HG03558 (cell line): ENCODE measurements around the gene TMEM109.

Experiments
- ATAC-seq: cut with Tn5 transposase; IDR thresholded peaks from one replicate; pipeline ENCODE4 v1.9.1; 2021; ENCODE audit warnings: moderate number of reproducible peaks; ENCODE audit not compliant: unreplicated experiment; ENCODE audit errors: extremely low read depth

TMEM109 gene

GRCh38 chr11:60960405-60960804 lies 46.4 kb downstream of the TMEM109 start:
- no peak for ATAC-seq

DNA sequence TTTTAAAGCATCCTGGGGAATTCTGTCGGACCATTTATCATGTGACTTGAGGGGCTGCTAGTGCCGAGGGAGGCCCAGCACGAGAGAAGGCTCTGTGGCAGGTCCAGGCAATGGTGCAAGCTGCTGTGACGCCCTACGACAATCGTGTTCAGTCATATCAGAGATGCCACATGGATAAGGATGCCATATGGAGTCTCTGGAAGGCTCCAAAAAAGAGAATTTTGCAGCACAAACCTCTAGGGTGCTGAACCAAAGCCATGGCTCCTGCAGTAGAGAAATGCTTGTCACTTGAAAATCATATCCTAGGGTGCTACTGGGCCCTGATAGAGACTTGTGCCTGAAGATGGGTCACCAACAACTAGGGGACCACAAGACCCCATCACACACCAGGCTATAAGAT lies 50.8 kb downstream of the TMEM109 start:
- no peak for ATAC-seq

DNA sequence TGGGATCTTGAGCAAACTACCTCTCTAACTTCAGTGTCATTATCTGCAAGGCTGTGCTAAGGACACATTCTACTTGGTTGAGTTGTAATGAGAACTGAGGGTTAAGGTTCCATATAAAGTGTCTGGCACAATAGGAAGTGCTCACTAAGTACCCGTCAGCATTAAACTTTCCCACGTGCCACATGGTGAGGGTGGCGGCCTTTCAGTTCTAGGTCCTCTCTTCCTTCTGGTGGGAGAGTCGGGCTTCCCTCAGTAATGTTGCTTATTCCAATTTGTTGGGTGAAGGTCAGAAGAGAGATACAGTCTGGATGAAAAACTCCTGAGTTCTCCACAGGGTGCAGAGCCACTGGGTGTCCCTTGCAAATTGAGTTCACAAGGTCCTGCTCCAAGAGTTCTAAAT lies 52.9 kb downstream of the TMEM109 start:
- no peak for ATAC-seq

DNA sequence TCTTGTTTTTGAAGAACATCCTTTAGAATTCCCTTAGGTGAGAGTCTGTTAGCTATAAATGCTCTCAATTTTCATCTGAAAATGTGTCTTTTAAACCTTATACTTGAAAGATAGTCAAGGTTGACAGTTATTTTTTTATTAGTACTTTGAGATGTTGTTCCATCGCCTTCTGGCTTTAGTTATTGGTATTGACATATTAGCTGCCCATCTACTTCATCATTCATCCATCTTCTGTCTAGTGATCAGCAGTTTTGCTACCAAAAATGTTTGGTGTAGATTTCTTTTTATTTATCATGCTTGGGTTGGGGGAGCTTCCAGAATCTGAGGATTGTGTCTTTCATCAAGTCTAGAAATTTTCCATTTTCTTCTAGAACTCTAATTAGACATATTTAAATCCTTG lies 54.3 kb downstream of the TMEM109 start:
- ATAC-seq, result no peak

DNA sequence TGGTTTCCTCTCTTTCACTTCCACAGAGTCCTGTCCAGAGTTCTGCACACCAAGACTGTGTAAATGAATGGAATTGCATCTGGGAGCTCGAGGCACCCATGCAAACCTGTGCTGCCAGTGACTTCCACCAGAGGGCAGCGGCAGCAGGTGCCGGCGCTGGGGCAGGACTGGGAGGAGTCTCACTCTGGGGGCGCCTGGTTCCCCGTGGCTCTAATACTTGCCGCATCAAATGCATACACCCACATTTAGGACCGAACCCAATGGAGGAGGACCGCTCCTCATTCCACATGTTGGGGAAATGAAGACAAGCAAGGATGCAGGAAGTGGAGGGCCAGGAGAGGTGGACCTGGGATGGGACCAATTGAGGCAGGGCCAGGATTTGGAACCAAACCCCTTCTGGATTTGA lies 56.4 kb downstream of the TMEM109 start:
- ATAC-seq, result no peak

GRCh38 chr11:60970890-60971289 lies 56.9 kb downstream of the TMEM109 start:
- no peak for ATAC-seq

GRCh38 chr11:60971520-60971919 lies 57.6 kb downstream of the TMEM109 start, which contains the start of gene CD6:
CD6 (plus strand) TSS chr11:60971680; CDS start chr11:60971866, 186 bp downstream.
- no peak for ATAC-seq

DNA sequence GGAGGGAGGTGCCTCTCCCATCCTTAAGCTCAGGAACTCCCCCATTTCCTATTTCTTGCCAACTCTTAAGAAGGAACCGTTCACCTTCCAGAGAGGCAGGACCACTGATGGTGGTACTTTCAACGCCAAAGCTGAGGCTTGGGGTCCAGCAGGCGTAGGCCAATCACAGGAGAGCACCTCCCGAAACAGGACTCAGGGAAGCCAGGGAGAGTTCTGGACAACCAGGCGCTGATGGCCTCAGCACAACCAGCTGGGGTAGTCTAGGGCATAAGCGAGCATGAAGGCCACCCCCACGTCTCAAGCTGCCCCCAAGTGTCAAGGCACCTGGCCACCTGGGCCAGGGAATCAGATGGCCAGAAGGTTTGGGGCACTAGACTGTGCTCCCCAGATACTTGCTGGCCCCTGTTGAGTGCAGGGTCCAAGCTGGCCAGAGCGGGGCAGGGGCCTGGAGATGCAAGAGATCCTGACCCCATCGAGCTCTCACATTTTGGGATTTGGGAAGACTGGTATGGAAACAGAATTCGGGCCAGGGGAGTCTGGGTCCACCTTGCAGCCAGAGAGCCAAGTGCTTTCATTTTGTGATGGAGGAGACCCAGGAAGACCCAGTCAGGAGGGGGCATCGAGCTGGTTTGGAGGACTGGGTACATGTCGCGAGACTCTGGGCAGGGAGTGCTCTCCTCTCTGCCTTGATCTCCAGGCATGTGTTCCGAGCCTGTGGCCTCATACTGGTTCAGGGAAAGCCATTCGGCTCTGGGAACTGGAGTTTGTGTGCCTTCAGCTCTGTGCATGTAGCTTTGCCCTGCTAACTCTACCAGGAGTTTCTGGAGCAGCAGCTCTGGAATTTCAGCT lies 58.4 kb downstream of the TMEM109 start:
- no peak for ATAC-seq
